ENCODE measurements around the gene MRPS33. TPM values are rescaled to one million over a fixed set of nuclear protein-coding genes. Genes with fewer than 3 reads are reported as not detected.

The MRPS33 gene
- total RNA-seq (2014; rRNA removed; shearing (Covaris generic)) (23.1 and 35.0 TPM in 2 replicates), polyA plus RNA-seq (2016; fragmentation: Nextera tagmentation; extraction: Ambion mirVana) (134 and 140 TPM in 2 replicates)
- long read RNA-seq, full-length matches to known transcripts: 17 of 22 reads
- long read RNA-seq, partial matches to known transcripts: 3 of 22 reads
- long read RNA-seq, other reads (novel, unspliced or antisense): 2 of 22 reads

- H3K27ac Mint-ChIP-seq: peak within 1 kb of the TSS; percentile 99
- H3K27ac ChIP-seq (ENCODE audit: low read depth): peak within 1 kb of the TSS; percentile 81
- peaks cover 15% of the 10 kb centered on the region for H3K4me1 ChIP-seq (ENCODE audit: insufficient read depth)
- no peaks in the 10 kb centered on the region for H3K9me2 ChIP-seq (ENCODE audit: insufficient read depth)
- H2AFZ ChIP-seq: peak within 1 kb of the TSS; percentile 95
- H3K4me2 ChIP-seq: peak within 1 kb of the TSS; percentile 88
- H3K4me1 Mint-ChIP-seq: peaks cover 16% of the 10 kb centered on the region
- ATAC-seq (peak; percentile 99), DNase-seq (ENCODE audit: low spot score) (peak; percentile 99)
- peak within 1 kb of the TSS; percentile 85 for H3K4me3 ChIP-seq
- H3K79me2 ChIP-seq (replicated peaks; ENCODE audit: insufficient read depth): peaks cover 28% of the 10 kb centered on the region
- H3K9me3 Mint-ChIP-seq: no peaks in the 10 kb centered on the region
- H3F3A ChIP-seq (replicated peaks; ENCODE audit: low read depth): 0 out of 2 replicates have a peak, but pooled peaks cover 12% of the 10 kb centered on the region
- no peaks in the 10 kb centered on the region for H3K27me3 Mint-ChIP-seq (ENCODE audit: insufficient read depth, low read depth, poor library complexity)
- peaks cover 5% of the 10 kb centered on the region for H3K36me3 Mint-ChIP-seq (ENCODE audit: low read depth)
- H4K20me1 ChIP-seq (replicated peaks; ENCODE audit: insufficient read depth): no peaks in the 10 kb centered on the region
- peak within 1 kb of the TSS; percentile 98 for H3K4me3 Mint-ChIP-seq
- H3K27me3 ChIP-seq (ENCODE audit: insufficient read depth): no peaks in the 10 kb centered on the region
- H3K36me3 ChIP-seq (ENCODE audit: insufficient read depth): no peaks in the 10 kb centered on the region
- TF ChIP-seq EZH2phosphoT487 (IDR thresholded peaks at IDR 0.05; ENCODE audit: unreplicated experiment) (no peak), CTCF (conservative IDR thresholded peaks at IDR 0.05; ENCODE audit: low read depth in 2 of 2) (peak; percentile 70 to 83), CREB1 (CRISPR knock-in tag; IDR thresholded peaks at IDR 0.05; ENCODE audit: low read depth) (peak; percentile 76), NANOG (IDR thresholded peaks at IDR 0.05; ENCODE audit: borderline replicate concordance) (no peak), ZNF331 (CRISPR knock-in tag; IDR thresholded peaks at IDR 0.05; ENCODE audit: low read depth) (peak; percentile 13; the same call in 1 of the 2 replicates), STAT1 (IDR thresholded peaks at IDR 0.05; ENCODE audit: unreplicated experiment) (no peak), POLR2AphosphoS5 (IDR thresholded peaks at IDR 0.05; ENCODE audit: low read depth) (peak; percentile 97), JUNB (IDR thresholded peaks at IDR 0.05; ENCODE audit: unreplicated experiment) (no peak), ZNF114 (CRISPR knock-in tag; IDR thresholded peaks at IDR 0.05) (0 out of 2 replicates have a peak, but pooled peaks have one; percentile 38), EZH2 (IDR thresholded peaks at IDR 0.05; ENCODE audit: low read depth, unreplicated experiment) (no peak)
- TF ChIP-seq, protein P1, sequence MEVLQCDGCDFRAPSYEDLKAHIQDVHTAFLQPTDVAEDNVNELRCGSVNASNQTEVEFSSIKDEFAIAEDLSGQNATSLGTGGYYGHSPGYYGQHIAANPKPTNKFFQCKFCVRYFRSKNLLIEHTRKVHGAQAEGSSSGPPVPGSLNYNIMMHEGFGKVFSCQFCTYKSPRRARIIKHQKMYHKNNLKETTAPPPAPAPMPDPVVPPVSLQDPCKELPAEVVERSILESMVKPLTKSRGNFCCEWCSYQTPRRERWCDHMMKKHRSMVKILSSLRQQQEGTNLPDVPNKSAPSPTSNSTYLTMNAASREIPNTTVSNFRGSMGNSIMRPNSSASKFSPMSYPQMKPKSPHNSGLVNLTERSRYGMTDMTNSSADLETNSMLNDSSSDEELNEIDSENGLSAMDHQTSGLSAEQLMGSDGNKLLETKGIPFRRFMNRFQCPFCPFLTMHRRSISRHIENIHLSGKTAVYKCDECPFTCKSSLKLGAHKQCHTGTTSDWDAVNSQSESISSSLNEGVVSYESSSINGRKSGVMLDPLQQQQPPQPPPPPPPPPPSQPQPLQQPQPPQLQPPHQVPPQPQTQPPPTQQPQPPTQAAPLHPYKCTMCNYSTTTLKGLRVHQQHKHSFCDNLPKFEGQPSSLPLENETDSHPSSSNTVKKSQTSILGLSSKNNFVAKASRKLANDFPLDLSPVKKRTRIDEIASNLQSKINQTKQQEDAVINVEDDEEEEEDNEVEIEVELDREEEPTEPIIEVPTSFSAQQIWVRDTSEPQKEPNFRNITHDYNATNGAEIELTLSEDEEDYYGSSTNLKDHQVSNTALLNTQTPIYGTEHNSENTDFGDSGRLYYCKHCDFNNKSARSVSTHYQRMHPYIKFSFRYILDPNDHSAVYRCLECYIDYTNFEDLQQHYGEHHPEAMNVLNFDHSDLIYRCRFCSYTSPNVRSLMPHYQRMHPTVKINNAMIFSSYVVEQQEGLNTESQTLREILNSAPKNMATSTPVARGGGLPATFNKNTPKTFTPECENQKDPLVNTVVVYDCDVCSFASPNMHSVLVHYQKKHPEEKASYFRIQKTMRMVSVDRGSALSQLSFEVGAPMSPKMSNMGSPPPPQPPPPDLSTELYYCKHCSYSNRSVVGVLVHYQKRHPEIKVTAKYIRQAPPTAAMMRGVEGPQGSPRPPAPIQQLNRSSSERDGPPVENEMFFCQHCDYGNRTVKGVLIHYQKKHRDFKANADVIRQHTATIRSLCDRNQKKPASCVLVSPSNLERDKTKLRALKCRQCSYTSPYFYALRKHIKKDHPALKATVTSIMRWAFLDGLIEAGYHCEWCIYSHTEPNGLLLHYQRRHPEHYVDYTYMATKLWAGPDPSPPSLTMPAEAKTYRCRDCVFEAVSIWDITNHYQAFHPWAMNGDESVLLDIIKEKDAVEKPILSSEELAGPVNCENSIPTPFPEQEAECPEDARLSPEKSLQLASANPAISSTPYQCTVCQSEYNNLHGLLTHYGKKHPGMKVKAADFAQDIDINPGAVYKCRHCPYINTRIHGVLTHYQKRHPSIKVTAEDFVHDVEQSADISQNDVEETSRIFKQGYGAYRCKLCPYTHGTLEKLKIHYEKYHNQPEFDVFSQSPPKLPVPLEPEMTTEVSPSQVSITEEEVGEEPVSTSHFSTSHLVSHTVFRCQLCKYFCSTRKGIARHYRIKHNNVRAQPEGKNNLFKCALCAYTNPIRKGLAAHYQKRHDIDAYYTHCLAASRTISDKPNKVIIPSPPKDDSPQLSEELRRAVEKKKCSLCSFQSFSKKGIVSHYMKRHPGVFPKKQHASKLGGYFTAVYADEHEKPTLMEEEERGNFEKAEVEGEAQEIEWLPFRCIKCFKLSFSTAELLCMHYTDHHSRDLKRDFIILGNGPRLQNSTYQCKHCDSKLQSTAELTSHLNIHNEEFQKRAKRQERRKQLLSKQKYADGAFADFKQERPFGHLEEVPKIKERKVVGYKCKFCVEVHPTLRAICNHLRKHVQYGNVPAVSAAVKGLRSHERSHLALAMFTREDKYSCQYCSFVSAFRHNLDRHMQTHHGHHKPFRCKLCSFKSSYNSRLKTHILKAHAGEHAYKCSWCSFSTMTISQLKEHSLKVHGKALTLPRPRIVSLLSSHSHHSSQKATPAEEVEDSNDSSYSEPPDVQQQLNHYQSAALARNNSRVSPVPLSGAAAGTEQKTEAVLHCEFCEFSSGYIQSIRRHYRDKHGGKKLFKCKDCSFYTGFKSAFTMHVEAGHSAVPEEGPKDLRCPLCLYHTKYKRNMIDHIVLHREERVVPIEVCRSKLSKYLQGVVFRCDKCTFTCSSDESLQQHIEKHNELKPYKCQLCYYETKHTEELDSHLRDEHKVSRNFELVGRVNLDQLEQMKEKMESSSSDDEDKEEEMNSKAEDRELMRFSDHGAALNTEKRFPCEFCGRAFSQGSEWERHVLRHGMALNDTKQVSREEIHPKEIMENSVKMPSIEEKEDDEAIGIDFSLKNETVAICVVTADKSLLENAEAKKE (CRISPR knock-in tag; IDR thresholded peaks at IDR 0.05): no peak
- TF ChIP-seq, protein P2, sequence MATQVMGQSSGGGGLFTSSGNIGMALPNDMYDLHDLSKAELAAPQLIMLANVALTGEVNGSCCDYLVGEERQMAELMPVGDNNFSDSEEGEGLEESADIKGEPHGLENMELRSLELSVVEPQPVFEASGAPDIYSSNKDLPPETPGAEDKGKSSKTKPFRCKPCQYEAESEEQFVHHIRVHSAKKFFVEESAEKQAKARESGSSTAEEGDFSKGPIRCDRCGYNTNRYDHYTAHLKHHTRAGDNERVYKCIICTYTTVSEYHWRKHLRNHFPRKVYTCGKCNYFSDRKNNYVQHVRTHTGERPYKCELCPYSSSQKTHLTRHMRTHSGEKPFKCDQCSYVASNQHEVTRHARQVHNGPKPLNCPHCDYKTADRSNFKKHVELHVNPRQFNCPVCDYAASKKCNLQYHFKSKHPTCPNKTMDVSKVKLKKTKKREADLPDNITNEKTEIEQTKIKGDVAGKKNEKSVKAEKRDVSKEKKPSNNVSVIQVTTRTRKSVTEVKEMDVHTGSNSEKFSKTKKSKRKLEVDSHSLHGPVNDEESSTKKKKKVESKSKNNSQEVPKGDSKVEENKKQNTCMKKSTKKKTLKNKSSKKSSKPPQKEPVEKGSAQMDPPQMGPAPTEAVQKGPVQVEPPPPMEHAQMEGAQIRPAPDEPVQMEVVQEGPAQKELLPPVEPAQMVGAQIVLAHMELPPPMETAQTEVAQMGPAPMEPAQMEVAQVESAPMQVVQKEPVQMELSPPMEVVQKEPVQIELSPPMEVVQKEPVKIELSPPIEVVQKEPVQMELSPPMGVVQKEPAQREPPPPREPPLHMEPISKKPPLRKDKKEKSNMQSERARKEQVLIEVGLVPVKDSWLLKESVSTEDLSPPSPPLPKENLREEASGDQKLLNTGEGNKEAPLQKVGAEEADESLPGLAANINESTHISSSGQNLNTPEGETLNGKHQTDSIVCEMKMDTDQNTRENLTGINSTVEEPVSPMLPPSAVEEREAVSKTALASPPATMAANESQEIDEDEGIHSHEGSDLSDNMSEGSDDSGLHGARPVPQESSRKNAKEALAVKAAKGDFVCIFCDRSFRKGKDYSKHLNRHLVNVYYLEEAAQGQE (IDR thresholded peaks at IDR 0.05; ENCODE audit: unreplicated experiment): no peak
Observed at GRCh38 chr7:141014524-141015395, at the start of gene MRPS33. Gene MRPS33 (minus strand): TSS chr7:141014952. CDS start chr7:141010633, 4,319 bp downstream.

All from GM23338 (cell line).